Measurements from ENCODE around the gene CACFD1. TPM values are rescaled to one million over a fixed set of nuclear protein-coding genes. Genes with fewer than 3 reads are reported as not detected.
A peak's percentile ranks its signal among the peaks of the same experiment; 100 is the strongest.

CACFD1 gene
- total RNA-seq, 1 donor from 2014 or later: 22.3 TPM

DNA sequence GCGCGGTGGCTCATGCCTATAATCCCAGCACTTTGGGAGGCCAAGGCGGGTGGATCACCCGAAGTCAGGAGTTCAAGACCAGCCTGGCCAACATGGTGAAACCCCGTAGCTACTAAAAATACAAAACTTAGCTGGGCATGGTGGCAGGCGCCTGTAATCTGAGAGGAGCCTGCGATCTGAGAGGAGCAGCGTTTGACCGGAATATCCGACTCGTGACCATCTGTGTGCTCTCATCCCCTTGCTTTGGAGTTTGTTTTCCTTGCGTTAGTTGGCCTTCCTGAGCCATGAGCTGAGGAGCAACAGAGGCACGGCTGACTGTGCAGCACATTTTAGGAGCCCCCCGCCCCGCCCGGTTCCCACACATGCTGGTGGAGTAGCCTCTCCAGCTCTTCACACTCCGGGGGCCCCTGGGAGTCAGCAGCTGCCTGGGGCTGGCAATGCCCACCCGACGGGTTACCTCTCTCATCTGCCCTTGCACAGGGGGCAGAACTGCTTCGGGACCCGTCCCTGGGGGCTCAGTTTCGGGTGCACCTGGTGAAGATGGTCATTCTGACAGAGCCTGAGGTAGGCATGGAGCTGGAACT, 34.6 kb upstream of the CACFD1 start:
- H3K4me1 Mint-ChIP-seq (ENCODE audit: low read depth): peaks cover 3% of the 10 kb centered on the region
- no peak overlapping the region for H3K4me3 Mint-ChIP-seq (ENCODE audit: unreplicated experiment)
- H3K27me3 Mint-ChIP-seq (ENCODE audit: low read depth): peaks cover 5% of the 10 kb centered on the region
- H3K9me3 Mint-ChIP-seq (ENCODE audit: low read depth): no peaks in the 10 kb centered on the region
- H3K36me3 Mint-ChIP-seq (ENCODE audit: low read depth): peaks cover 2% of the 10 kb centered on the region
- H3K27ac Mint-ChIP-seq (ENCODE audit: unreplicated experiment): no peak overlapping the region
- TF ChIP-seq, protein P1, sequence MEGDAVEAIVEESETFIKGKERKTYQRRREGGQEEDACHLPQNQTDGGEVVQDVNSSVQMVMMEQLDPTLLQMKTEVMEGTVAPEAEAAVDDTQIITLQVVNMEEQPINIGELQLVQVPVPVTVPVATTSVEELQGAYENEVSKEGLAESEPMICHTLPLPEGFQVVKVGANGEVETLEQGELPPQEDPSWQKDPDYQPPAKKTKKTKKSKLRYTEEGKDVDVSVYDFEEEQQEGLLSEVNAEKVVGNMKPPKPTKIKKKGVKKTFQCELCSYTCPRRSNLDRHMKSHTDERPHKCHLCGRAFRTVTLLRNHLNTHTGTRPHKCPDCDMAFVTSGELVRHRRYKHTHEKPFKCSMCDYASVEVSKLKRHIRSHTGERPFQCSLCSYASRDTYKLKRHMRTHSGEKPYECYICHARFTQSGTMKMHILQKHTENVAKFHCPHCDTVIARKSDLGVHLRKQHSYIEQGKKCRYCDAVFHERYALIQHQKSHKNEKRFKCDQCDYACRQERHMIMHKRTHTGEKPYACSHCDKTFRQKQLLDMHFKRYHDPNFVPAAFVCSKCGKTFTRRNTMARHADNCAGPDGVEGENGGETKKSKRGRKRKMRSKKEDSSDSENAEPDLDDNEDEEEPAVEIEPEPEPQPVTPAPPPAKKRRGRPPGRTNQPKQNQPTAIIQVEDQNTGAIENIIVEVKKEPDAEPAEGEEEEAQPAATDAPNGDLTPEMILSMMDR (IDR thresholded peaks at IDR 0.05): no peak
- DNase-seq (ENCODE audit: low spot score): no peak

DNA sequence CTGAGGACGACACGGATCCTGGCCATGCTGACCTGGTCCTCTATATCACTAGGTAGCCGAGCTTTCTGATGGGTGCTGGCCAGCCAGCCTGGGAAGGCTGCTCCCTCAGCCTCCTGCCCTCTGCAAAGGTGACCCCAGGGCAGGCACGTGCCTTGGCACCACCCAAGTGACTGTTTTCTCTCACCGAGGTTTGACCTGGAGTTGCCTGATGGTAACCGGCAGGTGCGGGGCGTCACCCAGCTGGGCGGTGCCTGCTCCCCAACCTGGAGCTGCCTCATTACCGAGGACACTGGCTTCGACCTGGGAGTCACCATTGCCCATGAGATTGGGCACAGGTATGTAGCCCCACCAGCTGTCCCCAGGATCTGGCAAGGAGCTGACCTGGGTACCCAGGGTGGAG, 33.8 kb upstream of the CACFD1 start:
- Mint-ChIP-seq H3K9me3 (ENCODE audit: low read depth) (no peaks in the 10 kb centered on the region), H3K27me3 (ENCODE audit: low read depth) (peaks cover 5% of the 10 kb centered on the region), H3K27ac (ENCODE audit: unreplicated experiment) (no peak overlapping the region), H3K4me1 (ENCODE audit: low read depth) (peaks cover 3% of the 10 kb centered on the region), H3K36me3 (ENCODE audit: low read depth) (peaks cover 2% of the 10 kb centered on the region), H3K4me3 (ENCODE audit: unreplicated experiment) (no peak overlapping the region)
- TF ChIP-seq, protein P1 (IDR thresholded peaks at IDR 0.05): no peak
- no peak for DNase-seq (ENCODE audit: low spot score)

DNA sequence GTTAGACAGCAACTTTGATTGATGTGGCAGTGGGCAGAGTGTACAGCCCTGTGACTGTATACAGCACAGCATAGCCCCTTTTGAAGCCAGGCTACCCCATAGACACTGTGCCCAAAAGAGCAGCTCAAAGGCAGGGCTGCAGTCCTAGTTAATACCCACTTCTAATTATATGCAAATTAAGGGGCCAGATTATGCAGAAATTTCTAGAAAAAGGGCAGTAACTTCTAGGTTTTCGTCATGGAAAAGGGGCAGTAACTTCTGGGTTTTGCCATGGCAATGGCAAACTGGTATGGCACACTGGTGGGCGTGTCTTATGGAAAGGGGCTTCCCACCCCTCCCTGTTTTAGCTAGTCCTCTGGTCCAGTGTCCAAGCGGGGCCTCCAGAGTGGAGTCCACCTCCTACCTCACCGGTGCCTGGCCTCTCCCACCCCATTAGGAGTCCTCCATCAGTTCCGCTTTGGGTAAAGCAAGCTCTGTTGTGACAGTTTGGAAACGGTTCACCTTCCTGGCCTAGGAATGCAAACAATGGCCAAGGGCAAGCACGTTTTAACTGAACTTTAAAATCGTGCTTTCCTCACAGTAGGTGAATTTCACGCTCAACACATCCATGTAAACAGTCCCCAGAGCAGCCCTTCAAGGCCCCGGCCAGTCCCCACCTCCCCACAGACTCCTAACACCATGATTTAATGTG, 32.0 kb upstream of the CACFD1 start:
- Mint-ChIP-seq H3K9me3 (ENCODE audit: low read depth) (no peaks in the 10 kb centered on the region), H3K36me3 (ENCODE audit: low read depth) (peaks cover 3% of the 10 kb centered on the region), H3K4me3 (ENCODE audit: unreplicated experiment) (peak overlapping the region; percentile 52), H3K27me3 (ENCODE audit: low read depth) (peaks cover 5% of the 10 kb centered on the region), H3K27ac (ENCODE audit: unreplicated experiment) (no peak overlapping the region), H3K4me1 (ENCODE audit: low read depth) (peaks cover 3% of the 10 kb centered on the region)
- TF ChIP-seq, protein P1 (IDR thresholded peaks at IDR 0.05): no peak
- DNase-seq (ENCODE audit: low spot score): no peak

DNA sequence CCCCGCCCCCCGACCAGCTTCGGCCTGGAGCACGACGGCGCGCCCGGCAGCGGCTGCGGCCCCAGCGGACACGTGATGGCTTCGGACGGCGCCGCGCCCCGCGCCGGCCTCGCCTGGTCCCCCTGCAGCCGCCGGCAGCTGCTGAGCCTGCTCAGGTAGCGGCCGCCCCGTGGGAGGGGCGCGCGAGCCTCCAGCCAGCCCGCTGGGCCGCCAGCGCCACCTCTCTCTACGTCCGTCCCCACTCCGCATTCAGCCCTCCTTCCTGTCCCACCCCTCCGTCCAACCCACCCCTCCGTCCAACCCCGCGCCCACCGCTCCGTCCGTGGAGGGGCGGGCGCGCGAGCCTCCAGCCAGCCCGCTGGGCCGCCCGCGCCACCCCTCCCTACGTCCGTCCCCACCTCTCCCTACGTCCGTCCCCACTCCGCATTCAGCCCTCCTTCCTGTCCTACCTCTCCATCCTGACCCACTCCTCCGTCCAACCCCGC, 31.1 kb upstream of the CACFD1 start:
- Mint-ChIP-seq H3K27ac (ENCODE audit: unreplicated experiment) (no peak overlapping the region), H3K36me3 (ENCODE audit: low read depth) (peaks cover 5% of the 10 kb centered on the region), H3K4me1 (ENCODE audit: low read depth) (peaks cover 3% of the 10 kb centered on the region), H3K4me3 (ENCODE audit: unreplicated experiment) (peak overlapping the region; percentile 4), H3K27me3 (ENCODE audit: low read depth) (peaks cover 5% of the 10 kb centered on the region), H3K9me3 (ENCODE audit: low read depth) (no peaks in the 10 kb centered on the region)
- no peak for DNase-seq (ENCODE audit: low spot score)
- TF ChIP-seq, protein P1 (IDR thresholded peaks at IDR 0.05): no peak

DNA sequence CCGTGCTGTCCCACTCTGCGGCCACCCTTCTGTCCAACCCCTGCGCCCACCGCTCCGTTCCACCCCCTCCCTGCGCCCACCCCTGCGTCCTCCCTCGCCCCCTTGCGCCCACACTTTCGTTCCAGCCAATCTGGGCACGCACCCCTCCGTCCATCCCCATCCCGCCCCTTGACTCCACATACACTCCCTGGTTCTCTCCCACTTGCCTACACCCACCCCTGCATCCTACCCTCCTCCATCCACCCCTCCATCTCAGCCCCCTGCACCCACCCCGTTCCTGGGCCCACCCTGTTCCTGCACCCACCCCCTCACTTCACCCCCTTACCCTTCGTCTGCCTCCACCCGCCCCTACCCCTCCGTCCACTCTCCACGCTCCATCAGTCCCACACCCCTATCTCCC, 30.6 kb upstream of the CACFD1 start:
- TF ChIP-seq, protein P1 (IDR thresholded peaks at IDR 0.05): no peak
- Mint-ChIP-seq H3K27me3 (ENCODE audit: low read depth) (peaks cover 5% of the 10 kb centered on the region), H3K9me3 (ENCODE audit: low read depth) (no peaks in the 10 kb centered on the region), H3K4me1 (ENCODE audit: low read depth) (peaks cover 3% of the 10 kb centered on the region), H3K27ac (ENCODE audit: unreplicated experiment) (no peak overlapping the region), H3K4me3 (ENCODE audit: unreplicated experiment) (no peak overlapping the region), H3K36me3 (ENCODE audit: low read depth) (peaks cover 5% of the 10 kb centered on the region)
- no peak for DNase-seq (ENCODE audit: low spot score)

Data from chondrocyte (in vitro differentiated cells).